Heart right ventricle (tissue), 16 donors: ENCODE data around the gene DISC1. TPM values are rescaled to one million over a fixed set of nuclear protein-coding genes. Genes with fewer than 3 reads are reported as not detected.
"Not testable (repeated sequence)": the region's sequence is repeated elsewhere in the genome, so short reads cannot be mapped to it uniquely, and the experiment has no call there.

Experiments used
- ATAC-seq, 8 donors: fragments of 200-7000 bp; cut with Tn5 transposase; one replicate each; pipeline ENCODE4 v1.9.1; 2020; ENCODE audit warnings: mild to moderate bottlenecking in 8 of 8, moderate library complexity in 8 of 8, moderate number of reproducible peaks in 1 of 8
- DNase-seq, 2 donors: peaks; one replicate each; pipeline ENCODE4 v3.0.0-alpha.2; 2020
- H3K27ac ChIP-seq, 10 donors: fragments of 200-600 bp; sonication (generic) in 2 of 10; one replicate each; pipeline versions ENCODE4 v1.5.0 to v1.8.0; 2020 to 2022; ENCODE audit warnings: mild to moderate bottlenecking in 3 of 10
- H3K27me3 ChIP-seq, 7 donors: fragments of 200-600 bp; one replicate each; pipeline ENCODE4 v1.8.0; 2021 to 2022; ENCODE audit warnings: mild to moderate bottlenecking in 2 of 7
- H3K36me3 ChIP-seq, 9 donors: fragments of 200-600 bp; sonication (generic) in 1 of 9; one replicate each; pipeline versions ENCODE4 v1.5.0 to v1.8.0; 2020 to 2022; ENCODE audit warnings: mild to moderate bottlenecking in 2 of 9
- H3K4me1 ChIP-seq, 9 donors: fragments of 200-600 bp; sonication (generic) in 1 of 9; one replicate each; pipeline versions ENCODE4 v1.5.0 to v1.8.0; 2020 to 2022; ENCODE audit warnings: mild to moderate bottlenecking in 4 of 9
- H3K4me3 ChIP-seq, 10 donors: fragments of 200-600 bp; sonication (generic) in 2 of 10; one replicate each; pipeline versions ENCODE4 v1.5.0 to v1.8.0; 2020 to 2022; ENCODE audit warnings: mild to moderate bottlenecking in 7 of 10, moderate library complexity in 2 of 10
- H3K9me3 ChIP-seq, 11 donors: fragments of 200-600 bp in 10 of 11; sonication (generic) in 2 of 11; one replicate each; pipeline versions ENCODE4 v1.5.0 to v1.8.0; 2013 to 2022; ENCODE audit warnings: mild to moderate bottlenecking in 2 of 11, control low read depth in 1 of 11, moderate library complexity in 1 of 11
- CTCF ChIP-seq, 9 donors: fragments of 200-600 bp; sonication (generic) in 2 of 9; IDR thresholded peaks; one replicate each; pipeline versions ENCODE4 v1.5.0 to v1.8.0; 2021 to 2022; ENCODE audit warnings: antibody characterized with exemption in 9 of 9, mild to moderate bottlenecking in 5 of 9, moderate library complexity in 1 of 9
- WGBS, 2 donors: extraction: QIAGEN DNeasy Blood & Tissue Kit; methylation state at CpG; one replicate each; pipeline ENCODE4 v1.1.7; 2013; ENCODE audit warnings: inconsistent platforms in 1 of 2; 5-methylcytosine and 5-hydroxymethylcytosine counted together
- intact Hi-C, 10 donors: fragments of 100-400 bp; cut with DNase I; formaldehyde crosslinking; loops; one replicate each; pipeline versions ENCODE4 v1.11.1 to v1.14.2; 2022
- polyA plus RNA-seq, 2 donors: library from polyadenylated mRNA; stranded (reverse); fragments of 200-250 nt; gene quantifications; one replicate each; pipeline ENCODE4 v1.2.3, GENCODE V29; 2013
- total RNA-seq, 10 donors: library from RNA; stranded (reverse); fragmentation: NEBNext Ultra II Directional in 3 of 10; extraction: Animal tissue kit (Norgen Biotek cat#: 25700) in 3 of 10; gene quantifications; one replicate each; pipeline versions ENCODE4 v1.2.1 to v1.2.4, GENCODE V29; 2021 to 2023
- donor health status: Arrhythmogenic right ventricular cardiomyopathy.
- donor health status: ischemic (EF 13 %, LVEDD 7.1; RV severe dilation, severe dysfunction).
- donor health status: healthy with polysubstance abuse.
- donor health status: DM: no; HTN: yes; CAD: no.
- donor health status: DM: no; HTN: no; CAD: no.
- donor health status: ischemic (EF 25% LVEDD 6.9; RV normal size, moderate dysfunction).
- donor health status: ischemic (EF 25% LVEDD 5.7; RV mildly dilated, moderate dysfunction).
- donor health status: healthy.
- donor health status: DM: yes; HTN: yes; CAD: no.
- donor health status: Ischemic cardiomyopathy.
- donor health status: ischemic (EF 35%, LVEDD 5.7; RV mildly dilated, moderate dysfunction).
- donor health status: nonischemic (EF 11% LVEDD 7.7; RV severe dilation, severe dysfunction).
- donor health status: DM: yes; HTN: yes; CAD: no.
- donor health status: PGD.
- donor health status: ischemic (EF 29% LVEDD 5.4; RV normal size, mild dysfunction).
- donor health status: nonischemic (EF 23%, LVEDD 6.1; RV moderate dilation, normal function).

The DISC1 gene
- total and polyA plus RNA-seq, 12 donors, result 1.4 to 6.4 (median 4.0) TPM

GRCh38 chr1:231959225-231959884, 332.8 kb downstream of the DISC1 start:
- no peak for ATAC-seq
- H3K9me3 ChIP-seq, result peaks cover 0 to 8% (median 0%) of the 10 kb centered on the region in 11 donors
- no peak overlapping the region for H3K27ac ChIP-seq
- peaks cover 0 to 4% (median 0%) of the 10 kb centered on the region in 9 donors for H3K4me1 ChIP-seq
- DNase-seq, result no peak
- H3K27me3 ChIP-seq, result no peaks in the 10 kb centered on the region
- H3K4me3 ChIP-seq, result no peak overlapping the region
- H3K36me3 ChIP-seq, result peaks cover 0 to 10% (median 0%) of the 10 kb centered on the region in 9 donors
- no peak for TF ChIP-seq CTCF (IDR thresholded peaks at IDR 0.05)
- 97 to 98% methylated on average over 6 of the region's 6 CpGs for WGBS, 2 donors
- intact Hi-C loops, result no loop called here

- H3K4me1 ChIP-seq, H3K4me3 ChIP-seq, H3K9me3 ChIP-seq, intact Hi-C loops, H3K27me3 ChIP-seq, H3K27ac ChIP-seq, ATAC-seq, DNase-seq: not testable (repeated sequence)
- H3K36me3 ChIP-seq, result peaks cover 0 to 10% (median 0%) of the 10 kb centered on the region in 9 donors
- 95 to 97% methylated on average over 1 of the region's 1 CpG for WGBS, 2 donors
These were observed 335.2 kb downstream of the DISC1 start for GRCh38 chr1:231961801-231962200.

- H3K27me3 ChIP-seq, result no peaks in the 10 kb centered on the region
- H3K27ac ChIP-seq, result no peak overlapping the region
- H3K9me3 ChIP-seq, result no peaks in the 10 kb centered on the region
- WGBS, 2 donors, result 88 to 92% methylated on average over 2 of the region's 2 CpGs
- ATAC-seq (no peak), DNase-seq (no peak)
- peaks cover 0 to 10% (median 0%) of the 10 kb centered on the region in 9 donors for H3K36me3 ChIP-seq
- H3K4me1 ChIP-seq, result peaks cover 0 to 7% (median 0%) of the 10 kb centered on the region in 9 donors
- H3K4me3 ChIP-seq, result no peak overlapping the region
- intact Hi-C loops, result no loop called here
- no peak for TF ChIP-seq CTCF (IDR thresholded peaks at IDR 0.05)
These were observed 336.0 kb downstream of the DISC1 start for GRCh38 chr1:231962636-231963035.

- H3K4me3 ChIP-seq, result no peak overlapping the region
- no peaks in the 10 kb centered on the region for H3K9me3 ChIP-seq
- DNase-seq, result no peak
- WGBS, 2 donors, result 95 to 96% methylated on average over 2 of the region's 2 CpGs
- TF ChIP-seq CTCF (IDR thresholded peaks at IDR 0.05), result no peak
- H3K36me3 ChIP-seq, result peaks cover 0 to 8% (median 0%) of the 10 kb centered on the region in 9 donors
- H3K4me1 ChIP-seq, result peaks cover 0 to 7% (median 0%) of the 10 kb centered on the region in 9 donors
- H3K27me3 ChIP-seq, result no peaks in the 10 kb centered on the region
- no peak overlapping the region for H3K27ac ChIP-seq
- intact Hi-C loops, result no loop called here
- ATAC-seq, result no peak
These were observed 337.7 kb downstream of the DISC1 start for GRCh38 chr1:231964241-231964640.

- Histone ChIP-seq H3K4me3 (no peak overlapping the region), H3K36me3 (peaks cover 0 to under 1% (median 0%) of the 10 kb centered on the region in 9 donors), H3K4me1 (peaks cover 0 to 7% (median 0%) of the 10 kb centered on the region in 9 donors), H3K9me3 (no peaks in the 10 kb centered on the region), H3K27ac (no peak overlapping the region), H3K27me3 (no peaks in the 10 kb centered on the region)
- no peak for DNase-seq
- ATAC-seq, result no peak
- TF ChIP-seq CTCF (IDR thresholded peaks at IDR 0.05), result no peak
- intact Hi-C loops, result no loop called here
These were observed 338.4 kb downstream of the DISC1 start for GRCh38 chr1:231964961-231965360.
